Activated gamma-delta T cell treated with Interleukin-2 at 50 U/mL for 16 hours (primary cell): ENCODE results near the gene CLRN3.

Source experiments
- DNase-seq: peaks from one replicate; pipeline ENCODE4 v3.0.0-alpha.2; 2020

Gene CLRN3

GRCh38 chr10:127918572-127918971 is 25.8 kb upstream of the CLRN3 start:
- DNase-seq, result no peak

GRCh38 chr10:127916826-127917225 is 24.1 kb upstream of the CLRN3 start:
- no peak for DNase-seq

- no peak for DNase-seq
Measured at GRCh38 chr10:127915324-127915723, 22.6 kb upstream of the CLRN3 start.

GRCh38 chr10:127913368-127913759 is 20.6 kb upstream of the CLRN3 start:
- DNase-seq, result no peak

GRCh38 chr10:127912607-127913367 is 20.0 kb upstream of the CLRN3 start:
- no peak for DNase-seq

- no peak for DNase-seq
Measured at GRCh38 chr10:127911867-127912257, 19.1 kb upstream of the CLRN3 start.

GRCh38 chr10:127911218-127911866 is 18.6 kb upstream of the CLRN3 start:
- no peak for DNase-seq

- DNase-seq, result no peak
Measured at GRCh38 chr10:127910464-127910770, 17.7 kb upstream of the CLRN3 start.

- no peak for DNase-seq
Measured at GRCh38 chr10:127909716-127910463, 17.1 kb upstream of the CLRN3 start.

GRCh38 chr10:127908959-127909267 is 16.2 kb upstream of the CLRN3 start:
- DNase-seq, result no peak

- no peak for DNase-seq
Measured at GRCh38 chr10:127908106-127908958, 15.6 kb upstream of the CLRN3 start.

GRCh38 chr10:127907411-127908105 is 14.8 kb upstream of the CLRN3 start:
- no peak for DNase-seq

GRCh38 chr10:127906548-127907377 is 14.0 kb upstream of the CLRN3 start, which contains the start of gene PTPRE:
Gene PTPRE (plus strand): TSS chr10:127907103. CDS start chr10:128040882, 133,779 bp downstream.
- DNase-seq, result peak; percentile 55

GRCh38 chr10:127905848-127906261 is 13.1 kb upstream of the CLRN3 start:
- no peak for DNase-seq

GRCh38 chr10:127905001-127905847 is 12.5 kb upstream of the CLRN3 start:
- DNase-seq, result no peak

- no peak for DNase-seq
Measured at GRCh38 chr10:127904311-127905000, 11.7 kb upstream of the CLRN3 start.

GRCh38 chr10:127903789-127904188 is 11.0 kb upstream of the CLRN3 start:
- no peak for DNase-seq

- DNase-seq, result no peak
Measured at GRCh38 chr10:127899766-127900387, 7.1 kb upstream of the CLRN3 start.

- DNase-seq, result no peak
Measured at GRCh38 chr10:127897177-127897576, 4.4 kb upstream of the CLRN3 start.
